Panc1 (cell line): ENCODE results near the gene YRDC. TPM values are rescaled to one million over a fixed set of nuclear protein-coding genes. Genes with fewer than 3 reads are reported as not detected.

Experiments used
- ATAC-seq: fragments of 200-7000 bp; cut with Tn5 transposase; 2 replicates; pipeline ENCODE4 v1.9.1; 2020; ENCODE audit warnings: mild to moderate bottlenecking, moderate library complexity
- BruUV-seq: library from RNA; stranded (reverse); fragments of 400-500 nt; replicated peaks from 2 replicates; lab custom pipeline; 2021; lab: Mats Ljungman, UMichigan
- CTCF ChIA-PET: fragments of 300-600 bp; sonication (Branson Sonifier 250); formaldehyde crosslinking; loops from one replicate; lab custom pipeline; 2022; ENCODE audit warnings: antibody characterized with exemption; lab: Charles Lee
- POLR2A ChIA-PET: fragments of 300-600 bp; sonication (Branson Sonifier 250); formaldehyde crosslinking; loops from one replicate; lab custom pipeline; 2022; ENCODE audit warnings: antibody characterized with exemption; lab: Charles Lee
- DNase-seq: peaks from one replicate; pipeline ENCODE4 v3.0.0-alpha.2; 2010; ENCODE audit warnings: low read depth, low spot score
- H3K27ac ChIP-seq: 2 replicates; pipeline ENCODE4 v1.5.1; 2011; ENCODE audit warnings: mild to moderate bottlenecking, low read length, inconsistent platforms
- H3K27me3 ChIP-seq: fragments of 200-500 bp; sonication (Bioruptor generic); 2 replicates; pipeline ENCODE4 v1.6.0; 2014; ENCODE audit warnings: low read length, inconsistent platforms; ENCODE audit not compliant: control insufficient read depth, insufficient read depth
- H3K36me3 ChIP-seq: fragments of 200-500 bp; sonication (Bioruptor generic); 2 replicates; pipeline ENCODE4 v1.5.1; 2014; ENCODE audit warnings: inconsistent platforms, mild to moderate bottlenecking, low read length, moderate library complexity; ENCODE audit not compliant: control insufficient read depth, insufficient read depth
- H3K4me1 ChIP-seq: 2 replicates; pipeline ENCODE4 v1.5.1; 2011; ENCODE audit warnings: inconsistent platforms, mild to moderate bottlenecking, low read length, moderate library complexity; ENCODE audit not compliant: control insufficient read depth, insufficient read depth
- H3K4me3 ChIP-seq, 2 experiments: 2 replicates each; pipeline ENCODE4 v1.5.1; 2011 to 2012; ENCODE audit warnings: low read depth in 2 of 2, low read length in 2 of 2, mild to moderate bottlenecking in 2 of 2, inconsistent platforms in 1 of 2, moderate library complexity in 1 of 2
- H3K9me3 ChIP-seq: fragments of 200-500 bp; sonication (Bioruptor generic); 2 replicates; pipeline ENCODE4 v1.5.1; 2014; ENCODE audit warnings: low read depth, mild to moderate bottlenecking, inconsistent platforms, low read length, moderate library complexity; ENCODE audit not compliant: control insufficient read depth, insufficient read depth
- CTCF ChIP-seq: fragments of 450-650 bp; IDR thresholded peaks from 2 replicates; pipeline ENCODE4 v1.5.1; 2017; ENCODE audit warnings: mild to moderate bottlenecking
- POLR2AphosphoS5 ChIP-seq: IDR thresholded peaks from 2 replicates; pipeline ENCODE4 v1.6.1; 2012; ENCODE audit warnings: mild to moderate bottlenecking, low read depth, low read length, moderate library complexity
- REST ChIP-seq, 2 experiments: IDR thresholded peaks; 2 replicates each; pipeline ENCODE4 v1.6.1; 2011 to 2012; ENCODE audit warnings: low read depth in 2 of 2, control low read depth in 1 of 2, low read length in 1 of 2, mild to moderate bottlenecking in 1 of 2, moderate library complexity in 1 of 2; ENCODE audit not compliant: insufficient read depth in 1 of 2
- SIN3A ChIP-seq: IDR thresholded peaks from 2 replicates; pipeline ENCODE4 v1.6.1; 2012; ENCODE audit warnings: low read depth, mild to moderate bottlenecking, low read length, moderate library complexity, borderline replicate concordance; ENCODE audit not compliant: insufficient read depth
- TCF7L2 ChIP-seq: IDR thresholded peaks from 2 replicates; pipeline ENCODE4 v1.6.1; 2011; ENCODE audit warnings: mild to moderate bottlenecking, low read depth, low read length, inconsistent platforms
- in situ Hi-C: cut with HindIII; loops from 2 replicates; pipeline ENCODE4 v1.10.0; 2016; ENCODE audit warnings: low sequenced_read_pairs, low pct_unique_long_range_greater_than_20kb
- intact Hi-C: fragments of 100-400 bp; cut with micrococcal nuclease; formaldehyde crosslinking; loops from one replicate; pipeline ENCODE4 v1.10.0; 2022; ENCODE audit not compliant: unreplicated experiment
- total RNA-seq: library from RNA; stranded (reverse); gene quantifications from one replicate; pipeline ENCODE4 v1.2.1, GENCODE V29; 2021; ENCODE audit not compliant: unreplicated experiment

The YRDC gene
- total RNA-seq, 1 experiment from 2014 or later: 24.0 TPM

- DNase-seq (no peak), ATAC-seq (no peak)
- intact Hi-C loops (no loop called here), in situ Hi-C loops (no loop called here)
- CTCF ChIA-PET: interaction anchor here (0.7 kb wide), 1 partner anchor 259 kb away, joined by 3 read pairs; no protein-coding TSS in a partner anchor
- TF ChIP-seq TCF7L2 (no peak), POLR2AphosphoS5 (no peak), CTCF (no peak), REST (IDR thresholded peaks at IDR 0.05; ENCODE audit: insufficient read depth in 1 of 2, low read depth in 2 of 2, low read length in 1 of 2) (no peak), SIN3A (no peak)
- no peak overlapping the region for H3K4me3 ChIP-seq
- peaks cover 17% of the 10 kb centered on the region for H3K36me3 ChIP-seq
- no peak overlapping the region for H3K27ac ChIP-seq
- H3K27me3 ChIP-seq: no peaks in the 10 kb centered on the region
- no peaks in the 10 kb centered on the region for H3K4me1 ChIP-seq
- BruUV-seq: no TSS peak
- POLR2A ChIA-PET: no interaction called here
- H3K9me3 ChIP-seq: no peaks in the 10 kb centered on the region
Observed at GRCh38 chr1:37828410-37829074, 20.5 kb upstream of the YRDC start.

GRCh38 chr1:37825506-37825905 lies 17.5 kb upstream of the YRDC start:
- ChIA-PET POLR2A (no interaction called here), CTCF (no interaction called here)
- Histone ChIP-seq H3K27ac (no peak overlapping the region), H3K27me3 (no peaks in the 10 kb centered on the region), H3K36me3 (peaks cover 16% of the 10 kb centered on the region), H3K9me3 (no peaks in the 10 kb centered on the region), H3K4me3 (no peak overlapping the region), H3K4me1 (no peaks in the 10 kb centered on the region)
- no TSS peak for BruUV-seq
- DNase-seq: no peak
- TF ChIP-seq TCF7L2: no peak
- TF ChIP-seq CTCF: no peak
- in situ Hi-C loops: no loop called here
- ATAC-seq: no peak
- intact Hi-C loops: no loop called here
